Measurements from ENCODE around the gene TFB2M. TPM values are rescaled to one million over a fixed set of nuclear protein-coding genes. Genes with fewer than 3 reads are reported as not detected.
"Not testable (repeated sequence)": the region's sequence is repeated elsewhere in the genome, so short reads cannot be mapped to it uniquely, and the experiment has no call there.

The TFB2M gene
- total RNA-seq, 5 donors from 2014 or later (not counting 1 experiment from before 2014, with no cell fraction given): 8.5 to 11.8 (median 10.1) TPM

GRCh38 chr1:246572785-246573184 lies 6.7 kb upstream of the TFB2M start:
- peak overlapping the region; percentile 71 to 79 for H3K27ac Mint-ChIP-seq
- no peak overlapping the region for H3K4me3 ChIP-seq (ENCODE audit: control insufficient read depth in 1 of 2, extremely low read depth in 1 of 2, low read length in 1 of 2)
- H3K9me3 Mint-ChIP-seq: no peaks in the 10 kb centered on the region
- WGBS (ENCODE audit: insufficient coverage): no CpG with 5 or more reads among the region's 3 CpGs
- peak overlapping the region; percentile 28 to 71 (median 59) for H3K4me3 Mint-ChIP-seq
- no peaks in the 10 kb centered on the region for H3K27me3 ChIP-seq (replicated peaks in 1 of 2; ENCODE audit: control insufficient read depth in 2 of 2, extremely low read depth in 1 of 2, insufficient read depth in 2 of 2, low read length in 1 of 2)
- H3K9me3 ChIP-seq: no peaks in the 10 kb centered on the region
- no peaks in the 10 kb centered on the region for H3K27me3 Mint-ChIP-seq
- H3K36me3 ChIP-seq (ENCODE audit: control insufficient read depth in 2 of 2, extremely low read depth in 1 of 2, insufficient read depth in 1 of 2, low read length in 1 of 2): no peaks in the 10 kb centered on the region
- peaks cover 10% of the 10 kb centered on the region for H3K36me3 Mint-ChIP-seq
- no peak for ATAC-seq (replicated peaks in 1 of 4)
- ChIA-PET POLR2A (no interaction called here), CTCF (no interaction called here)
- H3K4me1 ChIP-seq (ENCODE audit: control insufficient read depth in 1 of 2, extremely low read depth in 1 of 2, insufficient read depth in 2 of 2, low read length in 2 of 2): peaks cover 34 to 62% of the 10 kb centered on the region in 2 experiments
- H3K27ac ChIP-seq (ENCODE audit: low read length): peak overlapping the region; percentile 2
- peaks cover 76 to 81% (median 78%) of the 10 kb centered on the region in 3 donors for H3K4me1 Mint-ChIP-seq
- no peak for DNase-seq

- Histone ChIP-seq H3K27ac (ENCODE audit: low read length) (peak overlapping the region; percentile 79), H3K9me3 (no peaks in the 10 kb centered on the region), H3K27me3 (replicated peaks in 1 of 2; ENCODE audit: control insufficient read depth in 2 of 2, extremely low read depth in 1 of 2, insufficient read depth in 2 of 2, low read length in 1 of 2) (no peaks in the 10 kb centered on the region), H3K4me1 (ENCODE audit: control insufficient read depth in 1 of 2, extremely low read depth in 1 of 2, insufficient read depth in 2 of 2, low read length in 2 of 2) (peaks cover 35 to 61% of the 10 kb centered on the region in 2 experiments), H3K36me3 (ENCODE audit: control insufficient read depth in 2 of 2, extremely low read depth in 1 of 2, insufficient read depth in 1 of 2, low read length in 1 of 2) (no peaks in the 10 kb centered on the region), H3K4me3 (ENCODE audit: control insufficient read depth in 1 of 2, extremely low read depth in 1 of 2, low read length in 1 of 2) (no peak overlapping the region)
- CTCF ChIA-PET: interaction anchor here in 1 of 2 donors (0.6 kb wide), 1 partner anchor 32 kb away, joined by 3 read pairs; no protein-coding TSS in a partner anchor
- WGBS (ENCODE audit: insufficient coverage): no CpG with 5 or more reads among the region's 1 CpG
- no peak for ATAC-seq (replicated peaks in 1 of 4)
- peaks cover 74 to 79% (median 78%) of the 10 kb centered on the region in 3 donors for H3K4me1 Mint-ChIP-seq
- H3K27ac Mint-ChIP-seq: peak overlapping the region; percentile 90 to 99
- no peaks in the 10 kb centered on the region for H3K27me3 Mint-ChIP-seq
- no peaks in the 10 kb centered on the region for H3K9me3 Mint-ChIP-seq
- peak overlapping the region in 2 of 3 donors; percentile 77 to 79 for H3K4me3 Mint-ChIP-seq
- peaks cover 10% of the 10 kb centered on the region for H3K36me3 Mint-ChIP-seq
- DNase-seq: no peak
- POLR2A ChIA-PET: interaction anchor here in 1 of 2 donors (0.5 kb wide), 1 partner anchor 1737 kb away, joined by 5 read pairs; no protein-coding TSS in a partner anchor
These were observed 5.9 kb upstream of the TFB2M start for GRCh38 chr1:246571953-246572352.

- not testable (repeated sequence) for H3K4me3 ChIP-seq (ENCODE audit: control insufficient read depth in 1 of 2, extremely low read depth in 1 of 2, low read length in 1 of 2); H3K9me3 ChIP-seq; H3K36me3 ChIP-seq (ENCODE audit: control insufficient read depth in 2 of 2, extremely low read depth in 1 of 2, insufficient read depth in 1 of 2, low read length in 1 of 2); H3K36me3 Mint-ChIP-seq; H3K9me3 Mint-ChIP-seq; H3K27me3 Mint-ChIP-seq; H3K27me3 ChIP-seq (replicated peaks in 1 of 2; ENCODE audit: control insufficient read depth in 2 of 2, extremely low read depth in 1 of 2, insufficient read depth in 2 of 2, low read length in 1 of 2)
- DNase-seq: peak in 1 of 35 experiments; percentile 38
- Histone ChIP-seq H3K27ac (ENCODE audit: low read length) (peak overlapping the region; percentile 79), H3K4me1 (ENCODE audit: control insufficient read depth in 1 of 2, extremely low read depth in 1 of 2, insufficient read depth in 2 of 2, low read length in 2 of 2) (peaks cover 29 to 56% of the 10 kb centered on the region in 2 experiments)
- Mint-ChIP-seq H3K4me1 (peaks cover 67 to 74% (median 72%) of the 10 kb centered on the region in 3 donors), H3K4me3 (peak overlapping the region; percentile 77 to 84 (median 79)), H3K27ac (peak overlapping the region; percentile 90 to 99)
- peak in 1 of 4 experiments; percentile 34 for ATAC-seq (replicated peaks in 1 of 4)
- ChIA-PET CTCF (interaction anchor here in 1 of 2 donors (0.6 kb wide), 1 partner anchor 33 kb away, joined by 3 read pairs; no protein-coding TSS in a partner anchor), POLR2A (interaction anchor here in 1 of 2 donors (0.5 kb wide), 1 partner anchor 1737 kb away, joined by 5 read pairs; no protein-coding TSS in a partner anchor)
- no CpG with 5 or more reads among the region's 4 CpGs for WGBS (ENCODE audit: insufficient coverage)
These were observed 5.2 kb upstream of the TFB2M start for GRCh38 chr1:246571309-246571708.

- ATAC-seq (replicated peaks in 1 of 4) (peak; percentile 30 to 55 (median 36)), DNase-seq (peak in 32 of 35 experiments; percentile 8 to 68 (median 27))
- peaks cover 40 to 65% of the 10 kb centered on the region in 2 experiments for H3K4me1 ChIP-seq (ENCODE audit: control insufficient read depth in 1 of 2, extremely low read depth in 1 of 2, insufficient read depth in 2 of 2, low read length in 2 of 2)
- H3K9me3 ChIP-seq: no peaks in the 10 kb centered on the region
- no peaks in the 10 kb centered on the region for H3K36me3 ChIP-seq (ENCODE audit: control insufficient read depth in 2 of 2, extremely low read depth in 1 of 2, insufficient read depth in 1 of 2, low read length in 1 of 2)
- 0% methylated on average over 2 of the region's 8 CpGs for WGBS (ENCODE audit: insufficient coverage)
- H3K27ac ChIP-seq (ENCODE audit: low read length): peak overlapping the region; percentile 79
- no peaks in the 10 kb centered on the region for H3K27me3 Mint-ChIP-seq
- H3K27me3 ChIP-seq (replicated peaks in 1 of 2; ENCODE audit: control insufficient read depth in 2 of 2, extremely low read depth in 1 of 2, insufficient read depth in 2 of 2, low read length in 1 of 2): no peaks in the 10 kb centered on the region
- ChIA-PET POLR2A (interaction anchor here (0.6 to 0.7 kb wide), 3 partner anchors 127 to 644 kb away, joined by 3 to 8 read pairs (median 4); no protein-coding TSS in a partner anchor), CTCF (no interaction called here)
- H3K36me3 Mint-ChIP-seq: peaks cover 2% of the 10 kb centered on the region
- H3K4me1 Mint-ChIP-seq: peaks cover 70 to 73% (median 72%) of the 10 kb centered on the region in 3 donors
- H3K9me3 Mint-ChIP-seq: no peaks in the 10 kb centered on the region
- peak overlapping the region; percentile 90 to 99 for H3K27ac Mint-ChIP-seq
- peak overlapping the region; percentile 77 to 84 (median 79) for H3K4me3 Mint-ChIP-seq
- peak overlapping the region; percentile 28 to 44 for H3K4me3 ChIP-seq (ENCODE audit: control insufficient read depth in 1 of 2, extremely low read depth in 1 of 2, low read length in 1 of 2)
These were observed 3.5 kb upstream of the TFB2M start for GRCh38 chr1:246569248-246570238.

- CTCF ChIA-PET: interaction anchor here in 1 of 2 donors (0.6 to 0.7 kb wide), 3 partner anchors 56 to 614 kb away, joined by 3 read pairs; no protein-coding TSS in a partner anchor
These were observed 1.7 kb upstream of the TFB2M start for GRCh38 chr1:246567646-246568235.

More at GRCh38 chr1:246567646-246568235, 1.7 kb upstream of the TFB2M start:
- no peaks in the 10 kb centered on the region for H3K27me3 ChIP-seq (replicated peaks in 1 of 2; ENCODE audit: control insufficient read depth in 2 of 2, extremely low read depth in 1 of 2, insufficient read depth in 2 of 2, low read length in 1 of 2)
- H3K4me1 ChIP-seq (ENCODE audit: control insufficient read depth in 1 of 2, extremely low read depth in 1 of 2, insufficient read depth in 2 of 2, low read length in 2 of 2): peaks cover 43 to 61% of the 10 kb centered on the region in 2 experiments
- DNase-seq (no peak), ATAC-seq (replicated peaks in 1 of 4) (no peak)
- Mint-ChIP-seq H3K9me3 (no peaks in the 10 kb centered on the region), H3K4me3 (peak overlapping the region; percentile 97 to 99 (median 98)), H3K36me3 (peaks cover 2% of the 10 kb centered on the region), H3K27me3 (no peaks in the 10 kb centered on the region), H3K27ac (peak overlapping the region; percentile 93 to 94), H3K4me1 (peaks cover 61 to 68% (median 64%) of the 10 kb centered on the region in 3 donors)
- H3K36me3 ChIP-seq (ENCODE audit: control insufficient read depth in 2 of 2, extremely low read depth in 1 of 2, insufficient read depth in 1 of 2, low read length in 1 of 2): no peaks in the 10 kb centered on the region
- peak overlapping the region; percentile 79 for H3K27ac ChIP-seq (ENCODE audit: low read length)
- POLR2A ChIA-PET: interaction anchor here (0.6 to 0.7 kb wide), 2 partner anchors 14 to 254 kb away, joined by 3 read pairs; no protein-coding TSS in a partner anchor
- no peaks in the 10 kb centered on the region for H3K9me3 ChIP-seq
- peak overlapping the region; percentile 38 to 72 for H3K4me3 ChIP-seq (ENCODE audit: control insufficient read depth in 1 of 2, extremely low read depth in 1 of 2, low read length in 1 of 2)
- 7% methylated on average over 2 of the region's 4 CpGs for WGBS (ENCODE audit: insufficient coverage)
